IMR-90 (cell line): ENCODE data around the gene KLHL29. TPM values are rescaled to one million over a fixed set of nuclear protein-coding genes. Genes with fewer than 3 reads are reported as not detected.

Experiments
- ATAC-seq: fragments of 200-7000 bp; cut with Tn5 transposase; 2 replicates; pipeline ENCODE4 v1.9.1; 2020; ENCODE audit warnings: low read depth, mild to moderate bottlenecking, moderate library complexity
- BruUV-seq: library from RNA; stranded (reverse); fragments of 400-500 nt; replicated peaks from 2 replicates; lab custom pipeline; 2021; lab: Mats Ljungman, UMichigan
- CTCF ChIA-PET: fragments of 300-600 bp; formaldehyde crosslinking; extraction: SDS; loops from one replicate; lab custom pipeline; 2021; ENCODE audit warnings: antibody characterized with exemption; lab: Yijun Ruan, JAX
- POLR2A ChIA-PET: fragments of 300-600 bp; sonication (Branson Sonifier 250); formaldehyde crosslinking; loops from one replicate; lab custom pipeline; 2022; ENCODE audit warnings: antibody characterized with exemption; ENCODE audit not compliant: unreplicated experiment; lab: Charles Lee
- DNase-seq: peaks from one replicate; pipeline ENCODE4 v3.0.0; 2013
- H2AFZ ChIP-seq: replicated peaks from 2 replicates; pipeline ENCODE3; 2013; ENCODE audit warnings: low read length, mild to moderate bottlenecking; ENCODE audit not compliant: poor library complexity
- H2AK5ac ChIP-seq: 2 replicates; pipeline ENCODE4 v1.6.1; 2013; ENCODE audit warnings: low read depth, low read length, inconsistent platforms
- H2AK9ac ChIP-seq: replicated peaks from 2 replicates; pipeline ENCODE3; 2013; ENCODE audit warnings: mild to moderate bottlenecking, low read depth, low read length, moderate library complexity; ENCODE audit not compliant: poor library complexity
- H2BK120ac ChIP-seq: 2 replicates; pipeline ENCODE4 v1.6.1; 2013; ENCODE audit warnings: low read depth, low read length, inconsistent platforms
- H2BK15ac ChIP-seq: 3 replicates; pipeline ENCODE4 v1.6.1; 2013; ENCODE audit warnings: low read depth, low read length, inconsistent platforms
- H2BK20ac ChIP-seq: 2 replicates; pipeline ENCODE4 v1.6.1; 2013; ENCODE audit warnings: low read depth, mild to moderate bottlenecking, inconsistent platforms, low read length, moderate library complexity
- H2BK5ac ChIP-seq: 2 replicates; pipeline ENCODE4 v1.6.1; 2013; ENCODE audit warnings: mild to moderate bottlenecking, low read depth, low read length, inconsistent platforms; ENCODE audit not compliant: poor library complexity, severe bottlenecking
- H3K14ac ChIP-seq: replicated peaks from 2 replicates; pipeline ENCODE4 v1.6.1; 2013; ENCODE audit warnings: low read depth, low read length, inconsistent platforms
- H3K18ac ChIP-seq: 2 replicates; pipeline ENCODE4 v1.6.1; 2013; ENCODE audit warnings: low read depth, low read length, control low read depth
- H3K23ac ChIP-seq: 2 replicates; pipeline ENCODE4 v1.6.1; 2013; ENCODE audit warnings: low read depth, low read length, inconsistent platforms
- H3K27ac ChIP-seq: 2 replicates; pipeline ENCODE4 v1.5.1; 2013; ENCODE audit warnings: mild to moderate bottlenecking, control low read depth, low read length; ENCODE audit not compliant: insufficient read depth
- H3K27me3 ChIP-seq: 2 replicates; pipeline ENCODE4 v1.6.1; 2013; ENCODE audit warnings: low read length; ENCODE audit not compliant: control insufficient read depth, insufficient read depth
- H3K36me3 ChIP-seq: 2 replicates; pipeline ENCODE4 v1.6.1; 2013; ENCODE audit warnings: low read length, mixed read lengths; ENCODE audit not compliant: control insufficient read depth, insufficient read depth
- H3K4ac ChIP-seq: 2 replicates; pipeline ENCODE4 v1.6.1; 2013; ENCODE audit warnings: low read depth, low read length, inconsistent platforms
- H3K4me1 ChIP-seq: 2 replicates; pipeline ENCODE4 v1.6.1; 2013; ENCODE audit warnings: low read length, mixed read lengths; ENCODE audit not compliant: control insufficient read depth, insufficient read depth
- H3K4me2 ChIP-seq: 2 replicates; pipeline ENCODE4 v1.6.1; 2013; ENCODE audit warnings: low read depth, mild to moderate bottlenecking, control low read depth, low read length, moderate library complexity
- H3K4me3 ChIP-seq: 2 replicates; pipeline ENCODE4 v1.5.1; 2013; ENCODE audit warnings: low read depth, mild to moderate bottlenecking, control low read depth, low read length, moderate library complexity; ENCODE audit not compliant: insufficient read depth
- H3K56ac ChIP-seq: 2 replicates; pipeline ENCODE4 v1.6.1; 2013; ENCODE audit warnings: low read length, inconsistent platforms; ENCODE audit not compliant: insufficient read depth; ENCODE audit errors: extremely low read depth
- H3K79me1 ChIP-seq, 2 experiments: 2 replicates each; pipeline ENCODE4 v1.6.1; 2013; ENCODE audit warnings: low read length in 2 of 2, inconsistent platforms in 1 of 2, low read depth in 1 of 2
- H3K9ac ChIP-seq: 2 replicates; pipeline ENCODE4 v1.6.1; 2013; ENCODE audit warnings: low read depth, low read length, control low read depth
- H3K9me1 ChIP-seq: 2 replicates; pipeline ENCODE4 v1.6.1; 2013; ENCODE audit warnings: low read length, inconsistent platforms; ENCODE audit not compliant: insufficient read depth
- H3K9me3 ChIP-seq: 2 replicates; pipeline ENCODE4 v1.6.1; 2013; ENCODE audit warnings: low read length; ENCODE audit not compliant: control insufficient read depth, insufficient read depth
- H4K20me1 ChIP-seq: 2 replicates; pipeline ENCODE4 v1.6.1; 2013; ENCODE audit warnings: low read length, inconsistent platforms; ENCODE audit not compliant: insufficient read depth
- H4K5ac ChIP-seq: 2 replicates; pipeline ENCODE4 v1.6.1; 2013; ENCODE audit warnings: mild to moderate bottlenecking, low read depth, low read length, control low read depth
- H4K8ac ChIP-seq, 2 experiments: 2 replicates each; pipeline ENCODE4 v1.6.1; 2013; ENCODE audit warnings: low read depth in 2 of 2, low read length in 2 of 2, control low read depth in 1 of 2, inconsistent platforms in 1 of 2
- H4K91ac ChIP-seq: 2 replicates; pipeline ENCODE4 v1.6.1; 2013; ENCODE audit warnings: low read depth, low read length, inconsistent platforms; ENCODE audit not compliant: insufficient read depth
- RAD21 ChIP-seq: IDR thresholded peaks from 2 replicates; pipeline ENCODE4 v1.6.1; 2012; ENCODE audit warnings: low read length, improper control_type of control experiment
- SMC3 ChIP-seq: fragments of 150-350 bp; IDR thresholded peaks from 2 replicates; pipeline ENCODE4 v1.6.1; 2016; ENCODE audit warnings: low read depth, mild to moderate bottlenecking, antibody characterized with exemption, low read length, moderate library complexity
- WGBS, 2 experiments: methylation state at CpG; one replicate each; pipeline versions ENCODE4 v1.1.5 to v1.1.7; 2013; ENCODE audit warnings: missing lambda C conversion rate in 2 of 2; ENCODE audit not compliant: insufficient read length in 1 of 2; ENCODE audit errors: extremely low coverage in 2 of 2; 5-methylcytosine and 5-hydroxymethylcytosine counted together
- dilution Hi-C: fragments of 300-500 bp; cut with HindIII; formaldehyde crosslinking; loops from one replicate; pipeline ENCODE4 v1.14.3; 2018; ENCODE audit warnings: low sequenced_read_pairs; ENCODE audit not compliant: unreplicated experiment
- in situ Hi-C: fragments of 300-500 bp; cut with MboI; formaldehyde crosslinking; loops from 3 replicates; pipeline ENCODE4 v1.14.3; 2019; ENCODE audit warnings: low sequenced_read_pairs, inconsistent platforms, mixed read lengths
- intact Hi-C: fragments of 100-400 bp; cut with micrococcal nuclease; formaldehyde crosslinking; loops from 2 replicates; pipeline ENCODE4 v1.10.0; 2022
- polyA plus RNA-seq, 3 experiments: library from polyadenylated mRNA; depleted of rRNA; stranded (reverse); fragments of >200 nt; gene quantifications; 2 replicates each; pipeline ENCODE4 v1.2.3, GENCODE V29; 2012; ENCODE audit warnings: low replicate concordance in 1 of 3
- total RNA-seq: library from RNA; depleted of rRNA; stranded (reverse); fragments of >200 nt; gene quantifications from 2 replicates; pipeline ENCODE4 v1.2.3, GENCODE V29; 2012

KLHL29 gene
- total and polyA plus RNA-seq, 2 of the 4 experiments (the other 2 are of a cell fraction), result 2.0 to 8.0 TPM

GRCh38 chr2:23447405-23447804, 62.4 kb downstream of the KLHL29 start:
- ATAC-seq (no peak), DNase-seq (no peak)
- no peak overlapping the region for H4K8ac ChIP-seq
- no peaks in the 10 kb centered on the region for H3K27me3 ChIP-seq
- no peak overlapping the region for H2AFZ ChIP-seq
- in situ Hi-C loops (no loop called here), dilution Hi-C loops (no loop called here), intact Hi-C loops (no loop called here)
- ChIA-PET POLR2A (no interaction called here), CTCF (interaction anchor here (0.6 kb wide), 1 partner anchor 829 kb away, joined by 3 read pairs; no protein-coding TSS in a partner anchor)
- no peak overlapping the region for H3K4me3 ChIP-seq
- H4K5ac ChIP-seq, result no peak overlapping the region
- H3K56ac ChIP-seq, result no peak overlapping the region
- no peak overlapping the region for H2BK20ac ChIP-seq
- no peak overlapping the region for H3K4ac ChIP-seq
- no peak overlapping the region for H2AK9ac ChIP-seq
- H3K4me2 ChIP-seq, result no peak overlapping the region
- no peak overlapping the region for H3K23ac ChIP-seq
- no peak overlapping the region for H3K18ac ChIP-seq
- H2BK120ac ChIP-seq, result no peak overlapping the region
- no peak overlapping the region for H3K9ac ChIP-seq
- no peak overlapping the region for H3K14ac ChIP-seq
- H4K91ac ChIP-seq, result no peak overlapping the region
- H2AK5ac ChIP-seq, result no peak overlapping the region
- 0 out of 2 replicates have a peak, but pooled peaks cover 1% of the 10 kb centered on the region for H3K36me3 ChIP-seq
- H3K27ac ChIP-seq, result no peak overlapping the region
- H3K79me1 ChIP-seq, result peaks cover 10 to 12% of the 10 kb centered on the region in 2 experiments
- no TSS peak for BruUV-seq
- H2BK5ac ChIP-seq, result no peak overlapping the region
- peaks cover 5% of the 10 kb centered on the region for H3K4me1 ChIP-seq
- peaks cover 9% of the 10 kb centered on the region; the same call in 1 of the 2 replicates for H4K20me1 ChIP-seq
- TF ChIP-seq SMC3, result no peak
- TF ChIP-seq RAD21, result no peak
- peaks cover 7% of the 10 kb centered on the region; the same call in 1 of the 2 replicates for H3K9me1 ChIP-seq
- H2BK15ac ChIP-seq, result no peak overlapping the region
- no peaks in the 10 kb centered on the region for H3K9me3 ChIP-seq
- no CpG with 5 or more reads among the region's 3 CpGs for WGBS, 2 experiments
